GM19463 (cell line): ENCODE results near the gene PPP1R12B.
A peak's percentile ranks its signal among the peaks of the same experiment; 100 is the strongest.
"Not testable (repeated sequence)": the region's sequence is repeated elsewhere in the genome, so short reads cannot be mapped to it uniquely, and the experiment has no call there.

Experiments
- ATAC-seq: cut with Tn5 transposase; IDR thresholded peaks from one replicate; pipeline ENCODE4 v1.9.1; 2021; ENCODE audit warnings: mild to moderate bottlenecking, moderate library complexity; ENCODE audit not compliant: unreplicated experiment

PPP1R12B gene

GRCh38 chr1:202553560-202554038 is 205.1 kb downstream of the PPP1R12B start:
- peak; percentile 53 for ATAC-seq

- ATAC-seq, result not testable (repeated sequence)
These were observed 206.1 kb downstream of the PPP1R12B start for GRCh38 chr1:202554619-202555018.

- not testable (repeated sequence) for ATAC-seq
These were observed 207.5 kb downstream of the PPP1R12B start for GRCh38 chr1:202556037-202556436.

DNA sequence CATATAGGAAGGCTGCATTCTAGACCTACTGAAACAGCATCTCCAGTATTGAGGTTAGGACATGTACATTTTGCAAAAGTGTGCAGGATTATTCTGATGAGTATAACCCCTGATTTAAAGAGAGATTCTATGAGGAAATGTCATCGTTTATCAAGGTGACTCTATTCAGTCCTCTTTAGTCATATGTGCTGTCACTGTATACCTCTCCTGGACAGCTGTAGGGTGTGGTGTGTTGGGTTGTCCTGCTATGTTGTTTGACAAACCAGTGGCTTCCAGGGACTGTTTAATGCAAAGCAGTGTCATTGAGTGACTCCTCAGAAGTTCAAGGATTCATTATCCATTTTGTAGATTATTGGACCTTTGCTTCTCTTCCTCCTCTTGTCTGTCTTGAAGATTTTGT is 209.2 kb downstream of the PPP1R12B start:
- not testable (repeated sequence) for ATAC-seq

DNA sequence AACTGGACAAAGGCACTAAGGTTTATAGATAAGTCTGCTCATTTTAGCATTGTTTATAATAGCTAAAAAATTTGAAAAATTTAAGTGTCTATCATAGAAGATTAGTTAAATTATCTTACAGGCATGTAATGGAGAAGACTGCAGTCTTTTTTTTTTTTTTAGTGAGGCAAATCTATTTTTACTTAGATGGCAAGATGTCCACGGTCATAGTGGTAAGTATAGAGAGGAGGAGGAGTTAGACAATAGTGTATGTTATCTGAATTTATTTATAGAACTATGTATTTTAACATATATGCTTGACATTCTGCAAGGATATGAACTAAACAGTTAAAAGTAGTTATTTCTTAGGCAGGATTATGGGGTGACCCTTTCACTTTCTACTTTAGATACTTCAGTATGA is 212.7 kb downstream of the PPP1R12B start:
- no peak for ATAC-seq

- no peak for ATAC-seq
These were observed 213.4 kb downstream of the PPP1R12B start for GRCh38 chr1:202561726-202562443.

GRCh38 chr1:202562444-202563060 is 214.1 kb downstream of the PPP1R12B start:
- ATAC-seq, result no peak

DNA sequence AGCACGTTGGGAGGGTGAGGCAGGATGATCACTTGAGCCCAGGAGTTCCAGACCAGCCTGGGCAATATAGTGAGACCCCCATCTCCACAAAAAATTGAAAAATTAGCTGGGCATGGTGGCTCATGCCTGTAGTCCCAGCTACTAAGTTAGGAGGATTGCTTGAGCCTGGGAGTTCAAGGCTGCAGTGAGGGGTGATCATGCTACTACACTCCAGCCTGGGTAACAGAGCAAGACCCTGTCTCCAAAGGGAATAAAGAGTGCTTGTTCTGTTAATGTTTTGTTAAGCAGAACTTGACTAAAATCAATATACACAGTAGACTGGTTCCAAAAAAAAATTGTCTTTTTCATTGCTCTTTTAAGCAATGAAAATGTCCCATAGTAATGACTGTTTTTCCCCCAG is 215.3 kb downstream of the PPP1R12B start:
- no peak for ATAC-seq

GRCh38 chr1:202564958-202565495 is 216.5 kb downstream of the PPP1R12B start:
- no peak for ATAC-seq

DNA sequence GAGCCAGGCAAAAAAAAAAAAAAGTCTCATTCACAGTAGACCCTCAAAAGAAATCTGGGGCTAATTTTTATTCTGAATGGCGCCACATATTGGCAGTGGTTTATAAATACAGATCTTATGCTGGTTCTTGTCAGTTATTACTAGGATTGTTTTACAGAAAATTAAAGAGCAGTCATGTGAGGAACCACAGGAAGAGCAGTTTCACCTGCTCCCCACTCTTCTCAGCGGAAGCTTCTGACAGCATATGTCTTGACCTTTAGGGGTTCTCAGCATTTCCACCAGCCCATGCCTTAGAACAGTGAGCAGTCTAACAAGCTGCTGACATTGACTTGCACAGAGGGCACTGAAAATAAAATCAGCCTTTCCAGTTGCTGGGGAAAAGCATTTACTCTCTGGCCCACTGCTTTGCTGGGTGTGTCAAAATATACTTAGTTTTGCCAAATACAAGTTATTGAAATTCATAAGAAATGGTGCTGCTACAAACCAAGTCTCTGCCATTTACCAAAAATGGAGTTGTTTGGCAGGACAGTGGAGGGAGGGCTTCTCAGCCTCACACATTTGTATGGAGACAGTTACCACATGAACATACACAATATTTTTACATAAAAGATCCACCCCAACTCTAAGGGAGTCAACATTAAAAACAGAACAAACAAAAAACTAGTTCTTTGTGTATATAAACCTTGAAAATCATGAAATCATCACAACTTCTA is 217.5 kb downstream of the PPP1R12B start:
- ATAC-seq, result peak; percentile 84

DNA sequence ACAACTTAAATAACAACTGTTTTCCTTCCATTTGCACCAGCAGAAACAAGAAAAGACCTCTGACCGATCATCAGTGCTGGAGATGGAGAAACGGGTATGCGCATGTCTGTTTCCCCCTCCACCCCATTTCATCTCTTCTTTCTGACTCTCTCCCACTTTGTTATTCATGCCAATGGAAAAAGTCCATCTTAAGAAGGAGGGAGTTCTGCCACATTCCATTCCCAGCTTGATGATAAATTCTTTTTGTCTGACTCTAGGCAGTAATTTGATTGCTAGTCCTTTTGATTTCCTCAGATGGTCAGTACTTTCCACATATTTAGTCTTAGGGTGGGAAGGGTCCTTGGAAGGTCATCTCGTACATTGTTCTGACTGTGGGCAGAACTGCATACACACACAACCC is 219.2 kb downstream of the PPP1R12B start:
- ATAC-seq, result no peak

- no peak for ATAC-seq
These were observed 219.9 kb downstream of the PPP1R12B start for GRCh38 chr1:202568410-202568809.

DNA sequence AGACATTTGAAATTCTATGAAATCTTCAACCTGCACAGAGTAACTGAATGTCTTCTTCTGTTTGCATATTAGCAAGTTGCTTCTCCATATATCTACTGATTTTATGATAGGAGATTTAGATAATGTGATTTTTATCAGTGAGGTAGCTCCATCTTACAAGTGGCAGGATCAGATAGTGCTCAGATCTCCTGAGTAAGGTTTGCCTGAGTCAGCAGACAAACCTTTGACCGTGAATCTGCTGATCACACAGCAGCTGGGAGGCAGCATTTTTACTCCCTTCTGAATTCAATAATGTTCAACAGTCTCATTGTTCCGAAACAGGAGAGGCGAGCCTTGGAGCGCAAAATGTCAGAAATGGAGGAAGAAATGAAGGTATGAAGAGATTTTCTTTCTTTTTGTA is 220.3 kb downstream of the PPP1R12B start:
- no peak for ATAC-seq

DNA sequence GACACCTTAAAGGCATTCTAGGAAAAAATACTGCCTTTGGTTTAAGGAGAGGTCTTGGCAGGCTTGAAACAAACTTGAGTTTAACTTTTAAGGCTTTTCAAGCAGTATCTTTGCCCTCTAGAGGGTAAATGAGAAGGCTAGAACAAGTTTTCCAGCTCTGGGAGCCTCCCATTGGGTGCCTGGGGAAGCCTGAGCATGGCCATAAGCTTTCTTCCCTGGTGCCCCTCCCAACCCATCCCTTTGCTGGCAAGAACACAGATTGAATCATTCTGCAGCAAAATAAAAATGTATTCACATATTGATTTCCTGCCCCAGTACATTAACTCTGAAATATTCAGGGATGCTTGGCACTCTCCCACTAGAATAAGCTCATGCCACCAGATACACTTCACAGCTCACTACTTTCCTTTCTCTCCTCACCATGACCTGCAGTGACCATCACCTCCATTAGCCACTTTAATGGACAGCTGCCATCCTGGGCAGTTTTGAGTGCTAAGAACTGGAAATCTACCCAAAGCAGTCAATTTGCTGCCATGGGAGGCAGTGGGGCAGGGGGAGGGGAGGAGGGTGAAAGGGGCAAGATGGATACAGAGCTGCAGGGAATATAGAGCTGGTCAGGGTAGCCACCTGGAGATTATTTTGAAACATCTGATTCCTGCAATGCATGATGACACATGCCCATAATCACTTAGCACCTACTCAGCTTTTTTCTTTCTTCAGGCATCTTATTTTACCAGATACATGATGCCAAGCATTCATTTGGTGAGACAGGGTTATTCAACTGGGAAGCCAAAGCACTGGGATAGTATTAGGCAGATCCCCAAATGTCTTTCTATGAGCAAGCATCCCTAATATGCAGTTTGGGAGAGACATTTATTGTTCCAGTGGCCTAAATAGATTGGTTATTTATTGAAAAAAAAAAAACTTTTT is 221.2 kb downstream of the PPP1R12B start:
- no peak for ATAC-seq

- ATAC-seq, result no peak
These were observed 223.3 kb downstream of the PPP1R12B start for GRCh38 chr1:202571719-202572339.

- ATAC-seq, result no peak
These were observed 224.4 kb downstream of the PPP1R12B start for GRCh38 chr1:202572867-202573266.

- ATAC-seq, result no peak
These were observed 227.6 kb downstream of the PPP1R12B start for GRCh38 chr1:202575918-202576653.

DNA sequence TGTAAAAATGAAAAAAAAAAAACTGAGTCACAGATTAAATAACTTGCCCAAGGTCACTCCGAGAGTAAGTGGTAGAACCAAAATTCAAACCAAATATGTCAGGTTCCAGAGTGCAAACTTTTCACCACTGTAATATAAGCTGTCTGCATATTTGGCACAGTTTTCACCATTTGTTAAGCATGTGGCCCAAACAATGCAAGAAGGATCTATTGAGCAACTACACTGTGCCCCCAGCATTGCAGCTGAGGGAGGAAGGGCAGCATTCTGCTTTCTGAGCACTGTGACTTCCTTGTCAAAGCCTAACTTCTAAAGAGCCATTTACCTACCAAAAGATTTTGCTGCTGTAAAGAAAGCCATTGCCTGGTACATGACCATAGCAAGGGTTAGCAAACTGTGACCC is 228.3 kb downstream of the PPP1R12B start:
- no peak for ATAC-seq

DNA sequence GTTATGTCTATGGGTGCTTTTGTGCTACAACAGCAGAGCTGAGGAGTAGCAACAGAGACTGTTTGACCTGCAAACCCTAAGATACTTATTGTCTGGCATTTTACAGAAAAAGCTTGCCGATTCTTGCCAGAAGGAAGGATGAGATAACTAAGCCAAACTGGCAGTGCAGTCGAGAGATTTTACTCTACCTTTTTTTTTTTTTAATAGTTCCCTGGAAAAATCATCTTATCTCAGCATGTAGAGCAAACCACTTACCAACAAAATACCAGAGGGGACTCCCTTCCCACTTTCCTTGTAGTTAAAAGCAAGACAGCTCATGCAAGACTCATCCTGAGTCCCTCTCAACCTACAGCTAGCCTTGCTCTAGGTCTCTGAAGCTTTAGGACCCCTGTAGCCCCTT is 228.9 kb downstream of the PPP1R12B start:
- no peak for ATAC-seq
